Activated CD4-positive, alpha-beta T cell treated with anti-CD3 and anti-CD28 coated beads, Interleukin-2, amount 50 U/mL, for 1 hour (primary cell): Measurements from ENCODE around the gene PDHA2.
"Not testable (repeated sequence)": the region's sequence is repeated elsewhere in the genome, so short reads cannot be mapped to it uniquely, and the experiment has no call there.

Experiments used
- DNase-seq: peaks from one replicate; pipeline ENCODE4 v3.0.0-alpha.2; 2020

PDHA2 gene

GRCh38 chr4:95839891-95840290 is at the start of gene PDHA2:
Gene PDHA2, plus strand, starts transcription at chr4:95840093. Its CDS starts 58 bp downstream, at chr4:95840151.
- no peak for DNase-seq

- DNase-seq, result no peak
These were observed 41.9 kb upstream of the PDHA2 start for GRCh38 chr4:95798003-95798402.

DNA sequence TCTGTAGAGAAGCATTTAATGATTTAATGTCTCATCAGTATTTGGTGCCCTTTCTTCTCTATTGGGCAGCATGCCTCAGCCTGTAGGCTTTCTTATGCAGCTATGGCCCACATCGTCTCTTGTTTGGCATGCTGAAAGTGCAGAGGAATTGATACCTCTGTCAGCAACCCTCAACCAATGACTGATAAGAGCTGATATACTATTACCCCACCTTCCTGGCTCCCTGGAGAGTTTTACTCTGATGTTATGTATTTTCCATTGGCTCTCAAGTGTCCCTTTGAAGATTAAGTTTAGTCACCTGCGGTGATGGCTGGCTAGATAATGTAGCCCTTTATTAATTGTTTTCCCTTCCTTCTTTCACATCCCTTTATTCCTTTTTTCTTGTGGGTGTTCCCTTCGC is 41.2 kb upstream of the PDHA2 start:
- no peak for DNase-seq

- DNase-seq, result no peak
These were observed 18.0 kb upstream of the PDHA2 start for GRCh38 chr4:95821867-95822266.

GRCh38 chr4:95825546-95825945 is 14.3 kb upstream of the PDHA2 start:
- DNase-seq, result no peak

DNA sequence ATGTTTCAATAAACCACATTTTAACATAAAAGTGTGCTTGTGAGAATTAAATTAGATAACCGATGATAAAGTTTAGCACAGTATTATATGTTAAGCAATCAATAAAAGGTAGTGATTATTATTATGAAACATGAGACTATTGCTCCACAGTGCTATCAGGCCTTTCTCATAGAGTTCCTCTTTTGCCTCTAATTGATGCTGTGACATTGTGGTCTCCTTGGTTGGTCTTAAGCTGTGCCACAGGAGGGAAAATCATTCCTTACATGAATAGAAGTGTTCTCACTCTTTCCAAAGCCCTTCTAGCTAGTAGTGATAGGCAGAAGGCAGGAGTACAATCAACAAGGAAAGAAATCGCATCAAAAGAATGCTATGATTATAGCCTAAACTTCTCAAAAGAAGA is 9.2 kb upstream of the PDHA2 start:
- no peak for DNase-seq

GRCh38 chr4:95831166-95831565 is 8.7 kb upstream of the PDHA2 start:
- DNase-seq, result no peak

DNA sequence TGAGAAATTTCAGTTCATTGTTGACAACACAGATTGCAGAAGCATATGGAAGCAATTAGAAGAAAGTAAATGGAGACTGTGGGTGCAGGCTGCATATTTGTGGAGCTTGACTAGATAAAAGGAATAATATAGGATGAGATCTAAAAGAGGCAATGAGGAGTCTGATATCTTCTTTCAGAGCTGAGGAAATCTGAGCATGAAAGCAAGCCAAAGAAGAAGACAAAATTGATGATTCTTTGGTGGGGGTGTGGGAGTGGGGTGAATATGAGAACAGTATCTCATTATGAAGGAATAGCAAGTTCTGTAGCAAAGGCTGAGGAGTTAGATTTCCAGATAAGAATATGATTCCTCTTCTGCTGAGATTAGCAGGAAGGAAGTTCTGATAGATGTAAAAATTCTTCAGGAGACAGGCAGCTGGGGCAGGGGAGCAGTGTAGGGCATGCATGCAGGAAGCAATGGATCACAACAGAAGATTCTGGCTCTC is 6.1 kb upstream of the PDHA2 start:
- DNase-seq, result no peak

GRCh38 chr4:95835672-95836071 is 4.2 kb upstream of the PDHA2 start:
- no peak for DNase-seq

- no peak for DNase-seq
These were observed 1.7 kb upstream of the PDHA2 start for GRCh38 chr4:95838192-95838591.

GRCh38 chr4:95847908-95848460 is 8.1 kb downstream of the PDHA2 start:
- no peak for DNase-seq

DNA sequence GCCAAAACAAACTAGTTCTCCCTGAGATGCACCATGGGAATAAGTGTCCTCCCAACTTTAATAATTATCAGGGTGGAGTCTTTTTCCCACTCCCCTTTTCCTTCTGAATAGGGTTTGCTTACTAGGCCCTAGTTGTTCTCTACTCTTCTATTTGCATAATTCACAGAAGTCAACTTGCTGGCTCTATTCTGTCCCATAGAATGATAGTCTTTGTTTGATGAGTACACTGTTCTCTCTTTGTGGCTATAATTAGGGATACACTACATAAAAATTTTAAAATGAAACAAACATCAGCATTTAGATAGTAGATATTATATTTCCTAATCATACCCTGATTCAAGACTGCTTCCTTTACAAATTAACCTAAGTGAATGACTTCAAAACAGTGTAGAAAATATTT is 10.3 kb downstream of the PDHA2 start:
- no peak for DNase-seq

- DNase-seq, result no peak
These were observed 17.9 kb downstream of the PDHA2 start for GRCh38 chr4:95857761-95858160.

DNA sequence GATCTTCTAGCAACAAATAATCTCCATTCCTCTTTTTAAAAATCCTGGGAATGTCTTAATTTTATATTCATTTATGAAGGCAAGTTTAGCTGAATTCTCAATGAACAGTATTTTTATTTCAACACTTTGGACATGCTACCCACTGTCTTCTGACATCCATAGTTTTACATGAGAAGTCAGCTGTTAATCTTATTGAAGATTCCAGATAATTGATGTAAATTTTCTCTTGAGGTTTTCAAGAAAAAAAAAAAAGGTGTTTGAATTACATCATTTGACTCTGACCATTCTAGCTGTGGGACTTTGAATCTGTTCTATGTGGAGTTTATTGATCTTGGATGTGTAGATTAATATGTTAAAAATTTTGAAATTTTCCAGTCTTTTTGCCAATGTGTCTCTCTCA is 28.0 kb downstream of the PDHA2 start:
- DNase-seq, result no peak

- not testable (repeated sequence) for DNase-seq
These were observed 29.5 kb downstream of the PDHA2 start for GRCh38 chr4:95869414-95869813.

DNA sequence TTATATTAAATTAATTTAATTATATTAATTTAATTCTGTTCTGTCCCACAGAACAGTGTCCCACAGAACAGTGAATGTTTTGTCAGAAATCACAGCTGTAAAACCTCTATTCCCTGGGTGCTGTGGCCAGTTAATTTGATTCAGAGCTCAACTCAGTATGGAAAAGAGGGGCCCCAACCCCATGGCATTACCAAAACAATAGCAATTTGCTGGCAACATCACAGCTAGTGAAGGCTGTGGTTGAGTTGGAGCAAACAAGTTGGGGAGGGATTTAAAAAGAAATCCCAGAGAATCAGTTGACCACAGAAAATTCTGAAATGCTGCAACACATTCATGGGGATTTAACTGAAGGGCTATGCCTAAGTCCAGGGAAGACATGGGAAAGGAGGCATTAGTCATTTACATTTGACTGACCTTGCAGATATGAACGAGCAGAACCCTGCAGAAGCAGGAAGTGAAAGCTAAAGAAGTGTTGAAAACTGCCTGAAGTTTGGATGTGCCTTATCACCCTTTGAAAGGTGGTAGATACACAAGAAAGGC is 30.1 kb downstream of the PDHA2 start:
- DNase-seq, result no peak

GRCh38 chr4:95877636-95878035 is 37.7 kb downstream of the PDHA2 start:
- no peak for DNase-seq

DNA sequence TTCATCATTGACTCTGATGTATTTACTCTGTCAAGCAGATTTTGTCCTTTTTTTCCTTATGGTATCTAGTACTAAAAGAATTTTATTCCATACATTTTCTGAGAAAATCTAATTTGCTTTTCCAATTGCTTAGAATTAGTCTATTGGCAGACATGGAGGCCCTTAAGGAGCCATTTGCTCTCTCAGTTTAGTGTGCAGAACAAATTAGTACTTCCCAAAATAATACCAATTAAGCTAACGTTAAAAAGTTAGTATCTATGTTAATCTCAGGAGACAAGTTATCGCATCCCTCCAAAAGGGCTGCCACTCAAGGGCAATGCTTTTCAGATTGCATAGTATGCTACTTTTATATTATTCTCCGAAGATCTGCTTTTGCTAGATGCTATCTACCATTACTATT is 47.7 kb downstream of the PDHA2 start:
- no peak for DNase-seq

DNA sequence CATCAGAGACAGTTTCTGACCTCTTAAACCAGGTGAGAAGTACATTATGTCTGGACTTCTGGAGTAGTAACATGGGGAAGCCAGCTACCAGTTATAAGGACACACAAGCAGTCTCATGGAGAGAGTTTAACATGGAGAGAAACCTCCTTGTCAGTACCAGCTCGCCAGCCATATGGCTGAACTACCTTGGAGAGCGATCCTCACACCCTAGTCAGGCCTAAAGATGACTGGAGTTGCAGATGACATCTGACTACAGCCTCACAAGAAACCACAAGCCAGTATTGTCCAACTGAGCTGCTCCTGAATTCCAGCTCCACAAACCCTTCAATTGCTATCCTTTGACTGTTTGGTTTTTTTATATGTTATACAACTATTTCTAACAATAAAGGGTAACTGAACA is 49.8 kb downstream of the PDHA2 start:
- no peak for DNase-seq
